ENCODE measurements around the gene ALX4.

ALX4 gene

GRCh38 chr11:44281151-44281550 lies 28.8 kb downstream of the ALX4 start:
- TF ChIP-seq, protein P1, sequence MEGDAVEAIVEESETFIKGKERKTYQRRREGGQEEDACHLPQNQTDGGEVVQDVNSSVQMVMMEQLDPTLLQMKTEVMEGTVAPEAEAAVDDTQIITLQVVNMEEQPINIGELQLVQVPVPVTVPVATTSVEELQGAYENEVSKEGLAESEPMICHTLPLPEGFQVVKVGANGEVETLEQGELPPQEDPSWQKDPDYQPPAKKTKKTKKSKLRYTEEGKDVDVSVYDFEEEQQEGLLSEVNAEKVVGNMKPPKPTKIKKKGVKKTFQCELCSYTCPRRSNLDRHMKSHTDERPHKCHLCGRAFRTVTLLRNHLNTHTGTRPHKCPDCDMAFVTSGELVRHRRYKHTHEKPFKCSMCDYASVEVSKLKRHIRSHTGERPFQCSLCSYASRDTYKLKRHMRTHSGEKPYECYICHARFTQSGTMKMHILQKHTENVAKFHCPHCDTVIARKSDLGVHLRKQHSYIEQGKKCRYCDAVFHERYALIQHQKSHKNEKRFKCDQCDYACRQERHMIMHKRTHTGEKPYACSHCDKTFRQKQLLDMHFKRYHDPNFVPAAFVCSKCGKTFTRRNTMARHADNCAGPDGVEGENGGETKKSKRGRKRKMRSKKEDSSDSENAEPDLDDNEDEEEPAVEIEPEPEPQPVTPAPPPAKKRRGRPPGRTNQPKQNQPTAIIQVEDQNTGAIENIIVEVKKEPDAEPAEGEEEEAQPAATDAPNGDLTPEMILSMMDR (IDR thresholded peaks at IDR 0.05; ENCODE audit: low read depth, low read length), result no peak
- in situ Hi-C loops (cut with HindIII; ENCODE audit: low sequenced_read_pairs), result no loop called here
- H3K4me3 ChIP-seq (ENCODE audit: low read depth, low read length), result no peak overlapping the region
- no peak for DNase-seq (ENCODE audit: low read depth, low spot score)

DNA sequence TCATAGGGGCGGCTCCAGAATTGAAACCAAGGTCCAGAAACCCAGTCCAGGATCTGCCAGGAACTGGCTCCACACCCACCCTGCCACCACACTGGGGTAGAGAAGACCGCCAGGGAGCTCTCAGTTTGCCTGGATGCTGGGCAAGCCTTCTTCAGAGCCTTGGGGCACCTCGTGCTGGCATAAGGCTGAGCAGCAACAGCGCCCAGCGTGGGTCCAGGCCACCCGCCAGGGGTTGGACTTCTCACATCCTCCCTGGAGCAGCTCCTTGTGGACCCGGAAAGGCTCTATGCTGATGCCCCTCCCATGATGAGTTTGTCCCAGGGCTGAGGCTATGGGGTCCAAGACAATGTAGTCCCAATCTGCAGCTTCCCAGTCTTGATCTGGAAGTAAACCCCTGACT lies 29.7 kb downstream of the ALX4 start:
- DNase-seq (ENCODE audit: low read depth, low spot score), result no peak

DNA sequence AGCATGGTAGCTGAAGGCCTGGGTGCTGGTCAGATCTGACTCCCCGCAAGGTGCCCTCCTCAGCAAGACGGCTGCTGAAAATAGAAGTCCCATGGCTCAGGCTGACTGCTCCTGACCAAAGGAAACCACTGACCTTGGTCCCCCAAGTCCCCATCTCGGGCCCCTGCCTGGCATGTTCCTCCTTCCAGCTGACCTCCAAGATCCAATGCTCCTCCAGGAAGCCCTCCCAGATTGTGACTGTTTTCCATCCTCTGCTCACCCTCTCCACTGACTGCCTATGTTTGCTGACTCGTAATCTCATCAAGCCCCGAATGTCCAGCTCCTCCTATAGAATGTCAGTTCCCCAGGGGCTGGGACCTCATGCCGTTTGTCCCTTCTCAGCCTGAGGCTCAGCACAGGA lies 30.5 kb downstream of the ALX4 start:
- in situ Hi-C loops (cut with HindIII; ENCODE audit: low sequenced_read_pairs), result no loop called here
- DNase-seq (ENCODE audit: low read depth, low spot score), result no peak
- TF ChIP-seq, protein P1 (IDR thresholded peaks at IDR 0.05; ENCODE audit: low read depth, low read length), result no peak
- no peak overlapping the region for H3K4me3 ChIP-seq (ENCODE audit: low read depth, low read length)

More for the DNA sequence above, 29.7 kb downstream of the ALX4 start:
- in situ Hi-C loops (cut with HindIII; ENCODE audit: low sequenced_read_pairs), result no loop called here
- TF ChIP-seq, protein P1 (IDR thresholded peaks at IDR 0.05; ENCODE audit: low read depth, low read length), result no peak
- H3K4me3 ChIP-seq (ENCODE audit: low read depth, low read length), result no peak overlapping the region

DNA sequence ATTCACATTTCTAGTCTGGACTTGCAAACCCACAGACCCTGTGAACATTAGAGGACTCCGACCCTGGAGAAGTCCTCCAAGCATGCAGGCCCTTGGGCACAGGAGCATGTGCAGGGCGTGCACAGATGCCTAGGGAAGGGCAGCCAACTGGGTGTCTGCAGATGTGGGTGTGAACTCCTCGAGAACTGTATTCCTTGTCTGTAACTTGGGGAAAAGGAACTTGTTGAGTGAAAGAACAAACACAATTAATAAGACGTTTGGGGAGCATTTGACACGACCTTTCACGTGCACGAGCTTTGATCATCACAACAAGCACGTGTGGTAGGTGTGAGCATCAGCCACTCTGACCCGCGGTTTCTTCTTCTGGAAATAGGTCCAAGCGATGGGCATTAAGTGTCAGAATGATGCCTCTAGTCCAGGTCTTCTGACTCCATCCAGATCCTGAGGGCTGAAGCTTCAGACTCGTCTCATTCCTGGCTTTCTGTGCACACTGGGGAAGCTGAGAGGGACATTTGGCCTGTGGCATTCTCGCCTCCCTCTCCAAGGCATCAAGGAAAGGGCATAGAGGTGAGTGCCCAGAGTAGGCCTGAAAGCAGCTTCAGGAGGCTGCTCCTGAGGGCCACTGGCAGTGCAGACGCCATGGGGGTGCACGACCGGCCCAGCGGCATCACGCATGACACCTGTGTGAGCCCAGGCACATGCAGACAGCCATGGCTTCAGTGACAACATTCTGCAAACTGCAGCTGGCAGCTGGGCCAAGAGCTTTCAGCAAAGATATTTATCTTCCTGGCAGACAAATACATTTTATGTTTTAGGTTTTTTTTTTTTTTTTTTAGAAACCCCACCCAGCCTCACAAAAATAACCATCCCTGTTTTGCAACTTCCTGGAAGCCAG lies 32.5 kb downstream of the ALX4 start:
- in situ Hi-C loops (cut with HindIII; ENCODE audit: low sequenced_read_pairs), result no loop called here
- no peak for DNase-seq (ENCODE audit: low read depth, low spot score)
- TF ChIP-seq, protein P1 (IDR thresholded peaks at IDR 0.05; ENCODE audit: low read depth, low read length), result no peak
- no peak overlapping the region for H3K4me3 ChIP-seq (ENCODE audit: low read depth, low read length)

DNA sequence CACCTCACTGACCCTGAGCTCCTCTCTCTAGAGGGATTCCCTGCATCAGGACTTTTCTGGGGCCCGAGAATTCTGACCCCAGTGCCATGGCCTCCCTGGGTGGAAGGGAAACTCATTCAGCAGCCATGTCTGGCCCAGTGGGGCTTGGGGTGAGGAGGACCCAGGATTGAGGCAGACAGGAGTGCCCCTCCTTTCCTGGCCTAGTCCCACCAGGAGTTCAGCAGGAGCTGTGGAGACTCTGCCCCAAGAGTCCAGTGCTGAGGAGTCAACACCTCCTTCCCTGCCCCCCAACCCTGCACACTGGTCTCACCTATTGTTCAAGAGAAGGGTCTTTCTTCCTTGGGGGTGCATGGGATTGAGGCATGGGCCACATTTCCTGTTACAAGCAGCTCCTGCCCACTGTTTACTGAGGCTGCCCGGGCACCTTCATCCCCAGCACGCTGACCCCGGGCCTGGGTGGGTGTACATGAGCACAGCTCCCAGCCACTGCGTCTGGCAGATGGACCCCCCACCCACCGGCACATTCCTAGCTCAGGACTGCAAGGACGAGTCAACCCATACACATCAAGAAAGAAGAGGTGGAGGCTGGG lies 33.9 kb downstream of the ALX4 start:
- DNase-seq (ENCODE audit: low read depth, low spot score), result no peak
- in situ Hi-C loops (cut with HindIII; ENCODE audit: low sequenced_read_pairs), result no loop called here
- no peak overlapping the region for H3K4me3 ChIP-seq (ENCODE audit: low read depth, low read length)
- TF ChIP-seq, protein P1 (IDR thresholded peaks at IDR 0.05; ENCODE audit: low read depth, low read length), result no peak

DNA sequence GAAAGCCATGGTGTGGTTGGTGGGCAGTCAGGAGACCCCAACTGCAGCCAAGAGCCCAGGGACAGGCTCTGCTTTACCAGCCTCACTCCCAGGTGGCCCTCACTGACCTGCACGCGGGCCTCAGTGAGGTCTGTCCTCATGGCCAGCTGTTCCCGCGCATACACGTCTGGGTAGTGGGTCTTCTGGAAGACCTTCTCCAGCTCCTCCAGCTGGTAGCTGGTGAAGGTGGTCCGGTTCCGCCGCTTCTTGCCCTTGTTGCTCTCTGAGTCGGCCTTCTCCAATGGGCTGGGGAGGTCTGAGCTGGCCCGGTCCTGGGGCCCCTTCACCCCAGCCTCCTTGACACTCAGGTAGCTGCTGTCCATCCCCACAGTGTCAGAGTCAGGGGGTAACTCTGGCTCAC lies 34.7 kb downstream of the ALX4 start:
- in situ Hi-C loops (cut with HindIII; ENCODE audit: low sequenced_read_pairs), result no loop called here
- DNase-seq (ENCODE audit: low read depth, low spot score), result no peak
- TF ChIP-seq, protein P1 (IDR thresholded peaks at IDR 0.05; ENCODE audit: low read depth, low read length), result no peak
- H3K4me3 ChIP-seq (ENCODE audit: low read depth, low read length), result no peak overlapping the region
